ENCODE measurements around the gene SUPT5H.

Gene SUPT5H

DNA sequence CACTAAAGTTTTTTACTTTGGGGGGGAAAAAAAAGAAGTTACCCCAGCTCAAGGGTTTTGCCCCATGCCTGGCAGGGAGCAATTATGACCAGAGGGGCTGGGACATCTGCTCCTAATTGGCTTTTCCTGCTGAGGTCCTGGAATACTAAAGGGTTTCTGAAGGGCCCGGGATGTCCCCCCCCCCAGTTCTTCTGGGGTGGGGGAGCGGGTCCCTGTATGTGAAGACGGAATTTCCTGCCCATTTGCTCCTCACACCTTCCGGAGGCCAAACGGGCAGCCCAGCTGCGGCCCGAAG is 52.3 kb downstream of the SUPT5H start:
- no peak for DNase-seq (ENCODE audit: low read depth)

DNA sequence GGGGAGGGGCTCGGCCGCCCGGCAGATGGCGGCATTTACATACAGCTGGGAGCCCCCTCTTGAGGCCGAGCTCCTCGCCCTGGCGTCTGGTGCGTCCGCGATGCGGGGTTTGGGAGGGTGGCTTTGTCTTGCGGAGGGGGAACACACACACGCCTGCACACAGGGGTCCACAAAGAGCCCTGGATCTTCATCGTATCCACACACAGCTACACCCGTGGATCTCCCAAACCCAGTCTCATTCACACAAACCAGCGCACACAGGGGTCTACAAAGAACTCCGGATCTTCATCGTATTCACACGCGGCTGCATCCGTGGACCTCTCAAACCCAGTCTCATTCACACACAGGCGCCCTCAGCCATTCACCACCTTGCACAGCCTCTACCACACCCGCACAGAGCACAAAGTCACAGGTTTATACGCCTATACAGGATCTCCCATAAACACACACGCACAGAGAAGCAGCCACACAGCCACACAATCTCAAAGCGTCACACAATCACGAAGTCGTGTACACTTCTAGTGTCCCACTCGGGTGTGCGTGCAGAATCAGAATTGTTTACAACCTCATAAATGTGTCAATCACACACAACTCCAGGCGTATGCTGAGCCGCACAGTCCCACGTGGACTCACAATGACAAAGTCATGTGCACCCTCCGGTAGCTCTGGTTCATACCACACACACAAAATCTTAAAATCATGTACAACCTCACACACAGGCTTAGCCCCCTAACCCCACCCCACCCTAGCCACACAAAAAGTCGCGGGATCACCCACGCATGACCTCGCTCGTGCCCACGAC is 52.8 kb downstream of the SUPT5H start:
- DNase-seq (ENCODE audit: low read depth), result no peak

DNA sequence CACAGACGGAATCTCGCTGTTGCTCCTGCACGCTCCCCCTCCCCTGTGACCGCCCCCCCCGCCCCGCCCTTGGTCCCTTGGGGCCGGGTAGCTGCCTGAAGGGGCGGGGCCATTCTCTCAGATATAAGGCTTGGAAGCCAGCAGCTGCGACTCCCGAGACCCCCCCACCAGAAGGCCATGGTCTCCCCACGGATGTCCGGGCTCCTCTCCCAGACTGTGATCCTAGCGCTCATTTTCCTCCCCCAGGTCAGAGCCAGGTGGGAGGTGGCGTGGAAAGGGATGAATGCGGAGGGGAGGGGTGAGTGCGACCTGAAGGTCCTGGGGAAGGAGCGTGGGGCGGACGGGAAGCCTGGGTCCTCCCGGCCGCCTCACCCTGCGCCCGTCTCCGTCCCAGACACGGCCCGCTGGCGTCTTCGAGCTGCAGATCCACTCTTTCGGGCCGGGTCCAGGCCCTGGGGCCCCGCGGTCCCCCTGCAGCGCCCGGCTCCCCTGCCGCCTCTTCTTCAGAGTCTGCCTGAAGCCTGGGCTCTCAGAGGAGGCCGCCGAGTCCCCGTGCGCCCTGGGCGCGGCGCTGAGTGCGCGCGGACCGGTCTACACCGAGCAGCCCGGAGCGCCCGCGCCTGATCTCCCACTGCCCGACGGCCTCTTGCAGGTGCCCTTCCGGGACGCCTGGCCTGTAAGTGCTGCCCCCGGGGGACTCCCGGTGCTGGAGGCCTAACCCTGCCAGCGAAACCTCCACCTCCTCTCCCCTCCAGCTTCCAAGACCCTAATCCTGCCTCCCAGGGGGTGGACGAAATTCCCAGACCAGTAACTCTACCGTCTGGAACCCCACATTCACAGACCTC is 53.6 kb downstream of the SUPT5H start, which contains the start of gene DLL3:
TSS of gene DLL3 (plus strand) at position 150 of the 845 bp plus-strand sequence. CDS start at position 178, 28 bp downstream.
- DNase-seq (ENCODE audit: low read depth), result no peak

DNA sequence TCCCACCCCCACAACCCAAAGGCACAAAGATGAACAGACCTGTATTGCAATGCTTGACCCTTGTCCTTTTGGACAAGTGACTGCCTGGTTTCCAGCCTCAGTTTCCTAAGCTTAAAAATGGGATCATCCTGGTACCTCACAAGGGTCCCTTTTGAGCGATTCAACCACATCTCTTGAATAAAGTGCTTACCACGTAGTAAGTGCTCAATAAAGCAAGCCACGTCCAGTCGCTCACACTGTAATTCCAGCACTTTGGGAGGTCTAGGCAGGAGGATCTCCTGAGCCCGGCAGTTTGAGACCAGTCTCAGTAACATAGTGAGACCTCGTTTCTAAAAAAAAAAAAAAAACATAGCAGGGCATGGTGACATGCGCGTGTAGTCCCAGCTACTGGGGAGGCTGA is 54.5 kb downstream of the SUPT5H start:
- no peak for DNase-seq (ENCODE audit: low read depth)

DNA sequence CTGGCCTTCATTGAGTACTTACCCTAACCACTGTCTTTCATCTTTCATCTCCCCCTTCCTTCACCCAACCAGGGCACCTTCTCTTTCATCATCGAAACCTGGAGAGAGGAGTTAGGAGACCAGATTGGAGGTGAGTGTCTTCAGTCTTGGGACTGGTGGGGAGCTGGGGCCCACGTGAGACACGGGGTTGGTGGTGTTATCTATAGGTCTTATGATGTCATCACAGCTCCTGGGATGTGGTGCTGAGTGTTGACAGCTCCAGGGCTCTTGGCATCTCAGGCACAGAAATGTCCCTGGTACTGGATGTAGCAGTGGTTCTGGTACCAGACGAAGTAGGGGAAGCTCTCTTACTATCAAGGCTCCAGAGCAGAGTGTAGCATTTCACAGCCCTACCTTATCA is 55.2 kb downstream of the SUPT5H start:
- DNase-seq (ENCODE audit: low read depth), result no peak

DNA sequence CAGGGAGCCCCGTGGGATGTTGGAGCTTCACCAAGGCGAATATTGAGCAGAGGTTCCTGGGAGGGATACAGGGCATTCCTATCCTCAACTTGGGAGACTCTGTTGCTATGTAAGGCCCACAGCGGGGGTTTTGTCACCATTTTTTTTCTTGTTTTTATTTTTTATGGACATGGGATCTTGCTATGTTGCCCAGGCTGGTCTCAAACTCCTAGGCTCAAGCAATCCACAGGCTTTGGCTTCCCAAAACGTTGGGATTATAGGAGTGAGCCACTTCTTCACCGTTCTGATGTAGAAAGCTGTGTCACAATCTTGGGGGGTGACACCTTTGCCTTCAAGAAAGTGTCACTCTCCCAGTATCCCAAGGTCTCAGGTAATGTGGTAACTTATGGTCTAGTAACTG is 56.0 kb downstream of the SUPT5H start:
- no peak for DNase-seq (ENCODE audit: low read depth)

DNA sequence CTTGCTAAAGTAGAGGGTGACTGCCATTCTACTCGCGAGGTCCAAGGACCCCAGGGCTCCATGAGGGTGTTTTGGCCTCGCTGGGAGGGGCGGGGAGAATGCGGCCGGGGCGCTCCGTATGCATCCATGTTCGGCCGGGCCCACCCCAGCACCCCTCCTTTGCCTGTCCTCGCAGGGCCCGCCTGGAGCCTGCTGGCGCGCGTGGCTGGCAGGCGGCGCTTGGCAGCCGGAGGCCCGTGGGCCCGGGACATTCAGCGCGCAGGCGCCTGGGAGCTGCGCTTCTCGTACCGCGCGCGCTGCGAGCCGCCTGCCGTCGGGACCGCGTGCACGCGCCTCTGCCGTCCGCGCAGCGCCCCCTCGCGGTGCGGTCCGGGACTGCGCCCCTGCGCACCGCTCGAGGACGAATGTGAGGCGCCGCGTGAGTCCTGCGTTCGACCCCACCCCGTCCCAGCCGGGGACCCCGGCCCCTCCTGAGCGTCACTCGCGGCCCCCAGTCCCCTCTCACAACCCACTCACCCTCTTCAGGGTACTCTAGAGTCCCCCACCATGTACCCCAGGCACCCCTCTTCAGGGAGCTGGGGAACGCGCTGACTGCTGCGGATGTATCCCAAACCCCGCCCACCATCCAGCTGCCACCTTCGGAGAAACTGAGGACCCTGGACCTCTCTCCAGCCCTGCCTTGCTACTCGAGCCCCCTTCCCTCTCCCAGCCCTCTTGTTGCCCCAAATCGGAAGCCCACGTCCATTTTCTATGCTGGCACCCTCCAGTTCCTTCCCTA is 57.4 kb downstream of the SUPT5H start:
- DNase-seq (ENCODE audit: low read depth), result peak; percentile 83

DNA sequence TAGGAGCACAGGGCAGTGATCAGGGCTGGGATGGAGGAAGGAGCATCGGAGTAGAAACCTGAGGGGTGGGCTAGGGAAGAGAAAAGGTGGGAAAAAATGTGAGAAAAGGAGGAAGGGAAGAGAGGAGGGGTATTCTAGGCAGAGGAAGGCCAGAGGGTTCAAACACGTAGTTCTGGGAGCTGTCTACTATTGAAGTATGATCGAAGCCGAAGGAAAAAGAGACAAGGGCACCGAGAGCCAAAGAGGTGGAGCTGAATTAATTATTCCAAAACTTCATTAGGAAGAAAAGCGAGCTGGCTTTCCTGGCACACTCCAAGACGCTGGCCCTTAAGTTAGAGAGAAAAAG is 61.2 kb downstream of the SUPT5H start:
- DNase-seq (ENCODE audit: low read depth), result no peak

DNA sequence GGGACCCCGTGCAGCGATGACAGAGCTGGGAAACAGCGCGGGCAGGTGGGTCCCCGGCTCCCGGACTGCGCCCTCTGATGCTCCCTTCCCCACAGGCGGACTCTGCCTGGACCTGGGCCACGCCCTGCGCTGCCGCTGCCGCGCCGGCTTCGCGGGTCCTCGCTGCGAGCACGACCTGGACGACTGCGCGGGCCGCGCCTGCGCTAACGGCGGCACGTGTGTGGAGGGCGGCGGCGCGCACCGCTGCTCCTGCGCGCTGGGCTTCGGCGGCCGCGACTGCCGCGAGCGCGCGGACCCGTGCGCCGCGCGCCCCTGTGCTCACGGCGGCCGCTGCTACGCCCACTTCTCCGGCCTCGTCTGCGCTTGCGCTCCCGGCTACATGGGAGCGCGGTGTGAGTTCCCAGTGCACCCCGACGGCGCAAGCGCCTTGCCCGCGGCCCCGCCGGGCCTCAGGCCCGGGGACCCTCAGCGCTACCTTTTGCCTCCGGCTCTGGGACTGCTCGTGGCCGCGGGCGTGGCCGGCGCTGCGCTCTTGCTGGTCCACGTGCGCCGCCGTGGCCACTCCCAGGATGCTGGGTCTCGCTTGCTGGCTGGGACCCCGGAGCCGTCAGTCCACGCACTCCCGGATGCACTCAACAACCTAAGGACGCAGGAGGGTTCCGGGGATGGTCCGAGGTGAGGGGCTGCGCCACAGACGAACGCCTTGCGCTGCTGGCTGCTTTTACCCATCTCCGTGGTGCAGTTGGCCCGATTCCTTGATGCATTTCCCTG is 61.7 kb downstream of the SUPT5H start:
- peak; percentile 73 for DNase-seq (ENCODE audit: low read depth)

DNA sequence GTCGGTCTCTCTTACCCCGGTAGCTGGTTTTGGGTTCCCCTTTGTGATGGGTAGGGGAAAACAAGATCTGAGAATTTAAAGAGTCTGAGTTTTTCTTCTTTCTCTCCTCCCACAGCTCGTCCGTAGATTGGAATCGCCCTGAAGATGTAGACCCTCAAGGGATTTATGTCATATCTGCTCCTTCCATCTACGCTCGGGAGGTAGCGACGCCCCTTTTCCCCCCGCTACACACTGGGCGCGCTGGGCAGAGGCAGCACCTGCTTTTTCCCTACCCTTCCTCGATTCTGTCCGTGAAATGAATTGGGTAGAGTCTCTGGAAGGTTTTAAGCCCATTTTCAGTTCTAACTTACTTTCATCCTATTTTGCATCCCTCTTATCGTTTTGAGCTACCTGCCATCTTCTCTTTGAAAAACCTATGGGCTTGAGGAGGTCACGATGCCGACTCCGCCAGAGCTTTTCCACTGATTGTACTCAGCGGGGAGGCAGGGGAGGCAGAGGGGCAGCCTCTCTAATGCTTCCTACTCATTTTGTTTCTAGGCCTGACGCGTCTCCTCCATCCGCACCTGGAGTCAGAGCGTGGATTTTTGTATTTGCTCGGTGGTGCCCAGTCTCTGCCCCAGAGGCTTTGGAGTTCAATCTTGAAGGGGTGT is 62.5 kb downstream of the SUPT5H start:
- DNase-seq (ENCODE audit: low read depth), result no peak

DNA sequence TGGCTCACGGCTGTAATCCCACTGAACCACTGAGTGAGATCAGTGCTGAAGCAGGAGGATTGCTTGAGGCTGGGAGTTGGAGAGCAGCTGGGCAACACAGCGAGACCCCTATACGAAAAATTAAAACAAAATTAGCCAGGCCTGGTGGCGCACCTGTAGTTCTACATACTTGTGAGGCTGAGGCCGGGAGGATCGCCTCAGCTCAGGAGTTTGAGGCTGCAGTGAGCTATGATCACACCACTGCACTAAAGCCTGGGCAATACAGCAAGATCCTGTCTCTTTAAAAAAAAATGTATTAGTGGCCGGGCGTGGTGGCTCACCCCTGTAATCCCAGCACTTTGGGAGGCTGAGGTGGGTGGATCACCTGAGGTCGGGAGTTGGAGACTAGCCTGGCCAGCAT is 63.2 kb downstream of the SUPT5H start:
- DNase-seq (ENCODE audit: low read depth), result no peak

DNA sequence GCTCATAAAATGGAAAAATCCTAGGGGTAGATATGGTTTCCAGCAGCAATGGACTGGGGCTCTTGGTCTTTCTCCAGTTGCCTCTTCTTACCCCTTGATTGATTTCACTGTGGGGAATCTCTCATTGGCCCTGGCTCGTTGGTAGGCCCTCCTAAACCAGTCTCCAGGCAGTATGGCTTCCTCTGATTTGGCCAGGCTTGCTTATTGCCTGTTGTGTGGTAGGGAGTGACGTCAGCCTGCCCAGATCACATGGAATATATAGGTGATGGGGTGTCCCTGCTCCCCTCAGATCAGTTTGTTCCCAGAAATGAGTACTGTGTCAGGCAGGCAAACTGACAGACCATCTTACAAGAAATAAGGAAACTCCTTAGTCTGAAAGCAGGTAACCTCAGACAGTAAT is 63.9 kb downstream of the SUPT5H start:
- DNase-seq (ENCODE audit: low read depth), result no peak

DNA sequence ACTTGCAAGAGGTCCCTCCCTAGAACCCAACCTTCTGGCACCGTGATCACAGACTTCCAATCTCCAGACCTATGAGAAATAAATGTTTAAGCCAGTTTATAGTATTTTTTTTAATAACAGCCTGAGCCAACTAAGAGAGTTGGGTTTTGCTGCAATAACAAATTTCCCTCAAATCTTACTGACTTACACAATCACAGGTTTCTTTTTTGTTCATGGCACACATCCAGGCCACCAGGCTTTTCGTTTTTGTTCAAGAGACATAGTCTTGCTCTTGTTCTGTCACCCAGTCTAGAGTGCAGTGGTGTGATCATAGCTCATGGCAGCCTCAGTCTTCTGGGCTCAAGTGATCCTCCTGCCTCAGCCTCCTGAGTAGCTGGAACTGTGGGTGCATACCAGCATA is 67.6 kb downstream of the SUPT5H start:
- DNase-seq (ENCODE audit: low read depth), result no peak

DNA sequence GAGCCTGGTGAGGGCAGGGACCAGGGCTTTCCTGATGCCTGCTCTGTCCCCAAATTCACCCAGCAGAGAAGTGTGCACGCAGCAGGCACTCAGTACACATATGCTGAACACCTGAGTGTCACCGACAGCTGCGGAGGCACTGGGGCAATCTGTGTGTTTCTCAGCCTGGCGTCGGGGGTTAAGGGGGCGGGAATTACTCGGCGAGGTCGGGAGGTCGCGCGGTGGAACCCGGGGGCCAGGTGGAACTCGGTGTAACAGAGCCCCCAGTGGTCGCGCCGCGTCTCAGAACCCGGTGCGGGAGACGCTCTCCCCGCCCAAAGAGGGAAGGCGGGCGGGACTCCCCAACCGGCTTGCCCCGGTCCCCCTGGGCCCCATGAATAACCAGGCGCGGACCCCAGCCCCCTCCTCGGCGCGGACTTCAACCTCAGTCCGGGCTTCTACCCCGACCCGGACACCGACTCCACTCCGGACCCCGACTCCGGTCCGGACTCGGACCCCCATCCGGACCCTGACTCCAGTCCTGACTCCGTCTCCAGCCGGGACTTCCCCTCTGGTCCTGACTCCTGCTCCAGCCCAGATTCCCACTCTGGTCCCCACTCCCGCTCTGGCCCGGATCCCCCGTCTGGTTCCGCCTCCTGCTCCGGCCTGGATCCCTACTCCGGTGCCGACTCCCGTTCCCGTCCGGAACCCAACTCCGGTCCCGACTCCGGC is 69.6 kb downstream of the SUPT5H start, which contains the start of gene SELENOV:
TSS of gene SELENOV (plus strand) at position 300 of the 711 bp plus-strand sequence. CDS start at position 374, 74 bp downstream.
- no peak for DNase-seq (ENCODE audit: low read depth)

DNA sequence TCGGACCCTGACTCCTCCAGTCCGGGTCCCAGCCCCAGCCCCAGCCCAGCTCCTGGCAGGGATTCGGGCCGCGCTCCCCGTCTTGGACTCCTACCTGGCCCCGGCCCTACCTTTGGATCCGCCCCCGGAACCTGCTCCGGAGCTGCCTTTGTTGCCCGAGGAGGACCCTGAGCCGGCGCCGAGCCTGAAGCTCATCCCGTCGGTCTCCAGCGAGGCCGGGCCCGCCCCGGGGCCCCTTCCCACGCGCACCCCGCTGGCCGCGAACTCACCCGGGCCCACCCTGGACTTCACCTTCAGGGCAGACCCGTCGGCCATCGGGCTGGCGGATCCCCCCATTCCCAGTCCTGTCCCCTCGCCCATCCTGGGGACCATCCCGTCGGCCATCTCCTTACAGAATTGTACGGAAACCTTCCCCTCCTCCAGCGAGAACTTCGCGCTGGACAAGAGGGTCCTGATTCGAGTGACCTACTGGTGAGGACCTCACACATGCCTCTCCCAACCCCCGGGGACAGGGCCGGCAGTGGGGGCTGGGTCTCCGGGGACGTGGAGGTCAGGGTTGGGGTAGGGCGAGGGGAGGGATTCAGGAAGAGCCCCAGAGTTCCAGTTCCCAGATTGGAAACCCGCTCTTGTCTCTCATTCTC is 70.3 kb downstream of the SUPT5H start:
- DNase-seq (ENCODE audit: low read depth), result no peak

DNA sequence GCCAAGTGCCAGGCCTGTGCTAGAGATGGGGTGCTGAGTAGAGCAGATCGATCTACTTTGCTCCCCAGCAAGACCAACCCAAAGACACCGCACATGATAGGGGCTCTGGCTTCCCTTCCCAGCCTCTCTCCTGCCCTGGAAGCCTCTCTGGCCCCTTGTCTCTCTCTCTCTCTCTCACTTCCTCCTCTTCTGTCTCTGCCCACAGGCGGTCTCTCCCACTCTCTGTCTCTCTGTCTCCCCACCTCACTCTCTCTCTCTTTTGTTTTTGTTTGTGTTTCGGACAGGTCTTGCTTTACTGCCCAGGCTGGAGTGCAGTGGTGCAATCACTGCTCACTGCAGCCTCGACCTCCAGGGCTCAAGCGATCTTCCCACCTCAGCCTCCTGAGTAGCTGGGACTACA is 70.9 kb downstream of the SUPT5H start:
- DNase-seq (ENCODE audit: low read depth), result no peak

DNA sequence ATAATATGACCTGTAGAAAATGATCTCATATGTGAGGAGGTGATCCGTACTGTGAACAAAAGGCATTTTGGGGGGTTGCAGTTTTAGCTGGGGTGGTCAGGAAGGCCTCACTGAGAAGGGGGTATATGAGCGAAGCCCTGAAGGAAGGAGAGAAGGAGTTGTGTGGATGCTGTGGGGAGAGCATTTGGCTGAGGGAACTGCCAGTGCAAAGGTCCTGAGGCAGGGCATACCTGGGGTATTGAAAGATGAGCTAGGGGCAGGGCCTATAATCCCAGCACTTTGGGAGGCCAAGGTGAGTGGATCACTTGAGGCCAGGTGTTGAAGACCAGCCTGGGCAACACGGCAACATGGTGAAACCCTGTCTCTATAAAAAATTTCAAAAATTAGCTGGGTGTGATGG is 72.0 kb downstream of the SUPT5H start:
- DNase-seq (ENCODE audit: low read depth), result no peak

DNA sequence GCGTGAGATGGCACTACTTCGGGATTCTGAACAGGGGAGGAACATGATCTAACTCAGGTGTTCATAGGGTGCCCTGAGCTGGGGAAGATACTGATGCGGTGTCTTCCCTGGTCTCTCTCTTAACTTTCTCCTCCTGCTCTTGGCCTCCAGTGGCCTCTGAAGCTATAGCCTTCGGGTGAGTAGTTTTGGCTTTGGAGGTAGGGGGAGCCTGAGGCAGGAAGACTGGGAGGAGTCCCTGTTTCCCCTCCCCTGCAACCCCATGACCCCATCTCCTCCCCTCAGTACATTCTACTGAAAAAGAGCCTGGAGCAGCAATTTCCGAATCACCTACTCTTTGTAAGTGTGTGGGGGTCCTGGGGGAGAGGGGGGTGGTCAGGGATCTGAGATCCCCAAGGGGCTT is 73.1 kb downstream of the SUPT5H start:
- DNase-seq (ENCODE audit: low read depth), result no peak

DNA sequence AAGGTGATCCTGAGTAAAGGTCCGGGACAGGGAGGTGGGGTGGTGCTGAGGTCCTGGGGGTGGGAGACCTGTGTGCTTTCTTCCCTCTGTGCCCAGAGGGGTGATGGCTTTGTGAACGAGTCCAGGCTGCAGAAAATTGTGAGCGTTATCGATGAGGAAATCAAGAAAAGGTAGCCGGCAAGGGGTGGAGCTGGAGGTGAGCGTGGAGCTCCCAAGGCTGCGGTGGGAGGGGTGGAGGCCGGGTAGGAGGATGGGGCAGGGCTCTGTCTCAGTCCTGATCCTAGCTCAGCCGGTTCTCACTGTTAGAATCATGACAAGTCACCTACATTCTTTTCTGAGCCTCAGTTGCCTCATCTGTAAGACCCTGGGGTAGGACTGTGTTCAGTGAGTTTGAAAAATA is 73.6 kb downstream of the SUPT5H start:
- no peak for DNase-seq (ENCODE audit: low read depth)
